IMR-90 (cell line): ENCODE results near the gene DDX4.

ENCODE experiments used
- BHLHE40 ChIP-seq: fragments of 150-350 bp; IDR thresholded peaks from 2 replicates; pipeline ENCODE4 v1.6.1; 2016; ENCODE audit warnings: mild to moderate bottlenecking, low read depth, low read length
- CEBPB ChIP-seq: IDR thresholded peaks from 2 replicates; pipeline ENCODE4 v1.6.1; 2012; ENCODE audit warnings: low read depth, low read length, improper control_type of control experiment
- CHD1 ChIP-seq: IDR thresholded peaks from 2 replicates; pipeline ENCODE4 v1.6.1; 2012; ENCODE audit warnings: low read depth, low read length, improper control_type of control experiment
- CTCF ChIP-seq: conservative IDR thresholded peaks from 2 replicates; pipeline ENCODE4 v1.5.1; 2012; ENCODE audit warnings: mild to moderate bottlenecking, low read depth, low read length, improper control_type of control experiment
- MAFK ChIP-seq: IDR thresholded peaks from 2 replicates; pipeline ENCODE4 v1.6.1; 2012; ENCODE audit warnings: low read depth, low read length, improper control_type of control experiment
- MAZ ChIP-seq: IDR thresholded peaks from 2 replicates; pipeline ENCODE4 v1.6.1; 2012; ENCODE audit warnings: low read depth, mild to moderate bottlenecking, low read length, improper control_type of control experiment, moderate library complexity, borderline replicate concordance
- MXI1 ChIP-seq: IDR thresholded peaks from 2 replicates; pipeline ENCODE4 v1.6.1; 2012; ENCODE audit warnings: low read depth, mild to moderate bottlenecking, low read length, moderate library complexity, borderline replicate concordance
- POLR2A ChIP-seq: IDR thresholded peaks from 2 replicates; pipeline ENCODE4 v1.6.1; 2012; ENCODE audit warnings: mild to moderate bottlenecking, low read depth, low read length
- RAD21 ChIP-seq: IDR thresholded peaks from 2 replicates; pipeline ENCODE4 v1.6.1; 2012; ENCODE audit warnings: low read length, improper control_type of control experiment
- RFX5 ChIP-seq: IDR thresholded peaks from 2 replicates; pipeline ENCODE4 v1.8.0; 2012; ENCODE audit warnings: low read depth, mild to moderate bottlenecking, low read length, moderate library complexity
- USF2 ChIP-seq: fragments of 150-350 bp; IDR thresholded peaks from 2 replicates; pipeline ENCODE4 v1.6.1; 2017; ENCODE audit warnings: mild to moderate bottlenecking, antibody characterized with exemption, low read length, low read depth

- no peak for TF ChIP-seq RAD21
- no peak for TF ChIP-seq CHD1
- TF ChIP-seq CTCF: no peak
- TF ChIP-seq USF2: no peak
- no peak for TF ChIP-seq BHLHE40
- no peak for TF ChIP-seq CEBPB
- no peak for TF ChIP-seq MAZ
- no peak for TF ChIP-seq MXI1
- TF ChIP-seq RFX5: no peak
- no peak for TF ChIP-seq POLR2A
- no peak for TF ChIP-seq MAFK
Measured at GRCh38 chr5:55836191-55836590, 98.3 kb downstream of the DDX4 start.
